Right forelimb (tissue), 1 donor: ENCODE data around the gene SPTBN4.
"Not testable (repeated sequence)": the region's sequence is repeated elsewhere in the genome, so short reads cannot be mapped to it uniquely, and the experiment has no call there.

ENCODE experiments used
- DNase-seq: peaks from one replicate; pipeline ENCODE4 v3.0.0-alpha.2; 2018

Gene SPTBN4

DNA sequence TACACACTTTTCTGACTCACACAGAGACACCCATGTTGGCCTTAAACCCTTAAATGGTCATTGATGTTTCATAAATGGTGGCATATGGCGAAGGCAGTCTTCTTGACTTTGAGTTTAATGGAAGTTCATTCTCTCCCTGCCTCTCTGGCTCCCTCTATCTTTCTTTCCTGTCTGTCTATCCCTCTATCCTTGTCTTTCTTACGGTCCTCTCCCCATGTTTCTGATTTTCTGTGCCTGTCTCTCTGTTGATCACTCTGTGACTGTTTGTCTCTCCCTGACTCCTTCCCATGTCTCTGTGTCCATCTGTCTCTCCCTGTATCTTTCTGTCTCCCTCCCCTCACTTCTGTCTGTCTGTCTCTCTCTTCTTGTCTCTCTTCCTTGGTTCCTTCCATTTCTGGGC lies 66.7 kb downstream of the SPTBN4 start:
- DNase-seq, result no peak

DNA sequence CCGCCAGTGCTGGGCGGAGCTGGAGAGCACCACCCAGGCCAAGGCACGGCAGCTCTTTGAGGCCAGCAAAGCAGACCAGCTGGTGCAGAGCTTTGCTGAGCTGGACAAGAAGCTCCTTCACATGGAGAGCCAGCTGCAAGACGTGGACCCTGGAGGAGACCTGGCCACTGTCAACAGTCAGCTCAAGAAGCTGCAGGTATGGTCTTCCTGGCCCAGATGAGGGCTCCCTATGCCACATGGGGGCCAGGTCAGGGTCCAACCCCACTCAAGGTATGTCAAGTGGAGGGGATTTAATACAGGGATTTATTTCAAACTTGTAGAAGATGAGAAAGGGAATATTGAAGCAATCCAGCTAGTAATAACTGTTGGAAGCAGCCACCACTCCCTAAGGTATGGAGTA lies 67.3 kb downstream of the SPTBN4 start:
- no peak for DNase-seq

DNA sequence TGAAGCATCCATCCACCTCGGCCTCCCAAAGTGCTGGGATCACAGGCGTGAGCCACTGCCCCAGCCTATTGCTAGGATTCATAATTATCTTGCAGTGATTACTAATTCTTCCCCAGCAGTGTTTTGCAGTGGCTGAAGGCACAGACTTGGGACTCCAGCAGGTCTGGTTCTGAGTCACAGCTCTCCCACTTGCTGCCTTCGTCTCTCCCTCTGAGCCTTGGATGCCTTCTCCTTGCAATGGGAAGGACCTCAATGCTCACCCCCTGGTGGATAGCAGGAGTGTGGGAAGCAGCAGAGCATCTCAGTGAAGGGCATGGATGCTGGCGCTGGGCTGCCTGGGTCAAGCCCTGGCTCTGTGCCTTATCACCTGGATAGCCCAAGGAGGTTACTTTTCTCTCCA lies 72.3 kb downstream of the SPTBN4 start:
- no peak for DNase-seq

DNA sequence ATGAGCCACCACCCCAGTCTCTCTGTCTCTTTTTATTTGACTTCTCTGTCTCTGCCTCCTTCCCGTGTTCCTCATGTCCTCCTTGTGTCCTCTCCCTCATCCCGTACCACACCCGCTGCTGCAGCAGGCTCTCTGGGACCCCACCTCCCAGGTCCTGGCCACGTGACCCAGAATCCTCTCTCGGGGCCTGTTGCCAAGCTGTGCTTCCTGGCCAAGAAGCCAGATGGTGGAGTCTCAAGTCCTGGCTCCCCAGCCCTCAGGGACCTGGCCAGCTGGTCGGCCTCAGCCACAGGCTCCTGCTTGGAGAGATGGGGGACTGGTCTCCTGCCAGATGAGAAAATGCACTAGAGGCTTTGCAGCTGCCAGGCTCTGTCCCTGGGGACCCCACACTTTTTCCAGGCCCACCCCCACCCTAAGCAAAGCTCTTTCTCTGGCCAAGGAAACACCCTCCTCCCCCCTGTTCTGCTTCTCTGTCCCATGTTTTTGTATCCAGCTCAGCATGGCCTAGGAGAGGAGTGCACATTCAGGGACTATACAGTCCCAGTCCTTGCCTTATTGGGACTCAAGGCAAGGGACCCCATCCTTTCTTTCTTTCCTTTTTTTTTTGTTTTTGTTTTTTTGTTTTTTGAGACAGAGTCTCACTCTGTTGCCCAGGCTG lies 75.5 kb downstream of the SPTBN4 start:
- no peak for DNase-seq

DNA sequence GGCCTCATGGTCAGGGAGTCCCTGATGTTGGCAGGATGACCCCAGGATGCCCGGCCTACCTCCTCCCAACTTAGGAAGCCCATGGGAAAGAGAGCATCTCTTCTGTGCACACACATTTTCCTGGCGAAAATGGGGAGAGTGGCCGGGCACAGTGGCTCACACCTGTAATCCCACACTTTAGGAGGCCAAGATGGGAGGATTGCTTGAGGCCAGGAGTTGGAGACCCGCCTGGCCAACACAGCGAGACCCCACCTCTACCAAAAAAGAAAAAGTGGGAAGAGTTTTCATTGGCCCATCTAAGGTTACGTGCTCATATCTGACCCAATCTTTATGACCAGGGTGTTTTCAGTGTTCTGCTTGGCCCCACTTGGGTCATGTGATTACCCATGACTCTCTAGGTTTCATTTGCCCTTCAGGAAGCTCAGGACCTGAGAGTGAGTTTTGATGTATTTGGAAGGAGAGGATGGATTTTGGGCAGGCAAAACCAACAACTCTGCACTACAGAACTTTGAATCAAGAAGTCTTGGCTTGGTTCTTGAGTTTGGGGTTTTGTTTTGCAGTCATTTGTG lies 76.3 kb downstream of the SPTBN4 start:
- no peak for DNase-seq

DNA sequence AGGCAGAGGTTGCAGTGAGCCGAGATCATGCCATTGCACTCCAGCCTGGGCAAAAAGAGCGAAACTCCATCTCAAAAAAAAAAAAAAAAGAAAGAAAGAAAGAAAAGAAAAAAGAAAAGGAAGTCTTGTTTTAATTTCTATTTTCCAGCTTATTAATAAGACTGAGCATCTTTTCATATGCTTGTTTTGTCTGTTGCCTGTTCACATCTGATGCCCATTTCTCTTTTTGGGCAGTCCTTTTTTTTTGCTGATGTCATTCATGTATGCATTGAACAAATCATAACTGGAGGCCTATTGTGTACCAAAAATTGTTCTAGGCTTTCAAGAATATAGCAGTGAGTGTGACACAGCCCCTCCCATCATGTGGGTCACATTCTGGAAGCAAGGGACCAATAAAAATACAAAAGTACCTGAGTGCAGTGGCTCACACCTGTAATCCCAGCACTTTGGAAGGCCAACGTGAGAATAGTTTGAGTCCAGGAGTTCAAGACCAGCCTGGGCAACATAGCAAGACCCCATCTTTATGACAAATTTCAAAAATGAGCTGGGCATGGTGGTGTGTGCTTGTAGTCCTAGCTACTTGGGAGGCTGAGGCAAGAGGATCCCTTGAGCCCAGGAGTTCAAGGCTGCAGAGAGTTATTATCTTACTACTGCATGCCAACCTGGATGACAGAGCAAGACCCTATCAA lies 79.5 kb downstream of the SPTBN4 start:
- not testable (repeated sequence) for DNase-seq

DNA sequence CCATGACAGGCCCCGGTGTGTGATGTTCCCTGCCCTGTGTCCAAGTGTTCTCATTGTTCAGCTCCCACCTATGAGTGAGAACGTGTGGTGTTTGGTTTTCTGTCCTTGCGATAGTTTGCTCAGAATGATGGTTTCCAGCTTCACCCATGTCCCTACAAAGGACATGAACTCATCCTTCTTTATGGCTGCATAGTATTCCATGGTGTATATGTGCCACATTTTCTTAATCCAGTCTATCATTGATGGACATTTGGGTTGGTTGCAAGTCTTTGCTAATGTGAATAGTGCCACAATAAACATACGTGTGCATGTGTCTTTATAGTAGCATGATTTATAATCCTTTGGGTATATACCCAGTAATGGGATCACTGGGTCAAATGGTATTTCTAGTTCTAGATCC lies 80.4 kb downstream of the SPTBN4 start:
- DNase-seq, result not testable (repeated sequence)

DNA sequence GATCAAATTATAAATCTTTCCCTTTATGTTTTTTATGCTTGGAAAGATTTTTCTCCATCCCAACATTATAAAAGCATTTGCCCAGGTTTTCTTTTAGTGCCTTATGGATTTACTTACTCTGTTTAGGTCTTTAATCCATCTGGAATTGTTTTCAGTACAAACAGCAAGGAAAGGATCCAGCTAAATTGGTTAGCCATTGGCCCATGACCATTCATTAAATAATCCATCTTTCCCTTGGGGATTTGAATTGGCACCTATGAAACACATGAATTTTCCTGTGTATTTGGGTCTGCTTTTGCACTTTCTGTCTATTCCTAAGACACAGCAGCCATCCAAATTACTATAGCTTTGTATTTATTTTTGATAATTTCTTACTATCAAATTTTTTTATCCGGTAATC lies 81.0 kb downstream of the SPTBN4 start:
- no peak for DNase-seq

DNA sequence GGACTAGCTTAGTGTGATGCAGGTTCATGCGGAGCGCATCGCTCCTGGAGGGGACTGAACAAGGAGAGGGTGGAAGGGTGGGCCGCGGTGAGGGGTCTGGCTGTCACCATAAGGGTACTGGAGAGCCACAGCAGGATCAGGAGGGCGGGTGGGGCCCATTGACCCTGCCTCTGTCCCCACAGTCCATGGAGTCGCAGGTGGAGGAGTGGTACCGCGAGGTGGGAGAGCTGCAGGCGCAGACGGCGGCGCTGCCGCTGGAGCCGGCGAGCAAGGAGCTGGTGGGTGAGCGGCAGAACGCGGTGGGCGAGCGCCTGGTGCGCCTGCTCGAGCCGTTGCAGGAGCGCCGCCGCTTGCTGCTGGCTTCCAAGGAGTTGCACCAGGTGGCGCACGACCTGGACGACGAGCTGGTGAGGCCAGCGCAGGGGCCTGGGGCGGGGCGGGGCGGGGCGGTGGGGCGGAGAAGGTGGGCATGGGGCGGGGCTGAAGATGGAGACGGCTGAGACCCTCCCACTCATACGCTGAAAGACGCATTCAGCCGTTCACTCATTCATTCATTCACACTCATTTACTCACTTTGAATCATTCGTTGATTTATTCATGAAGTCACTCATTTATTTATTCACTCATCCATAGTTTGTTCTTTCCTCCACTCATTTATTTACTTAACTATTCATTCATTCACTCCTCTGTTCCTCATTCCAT lies 82.4 kb downstream of the SPTBN4 start:
- DNase-seq, result peak; percentile 75

DNA sequence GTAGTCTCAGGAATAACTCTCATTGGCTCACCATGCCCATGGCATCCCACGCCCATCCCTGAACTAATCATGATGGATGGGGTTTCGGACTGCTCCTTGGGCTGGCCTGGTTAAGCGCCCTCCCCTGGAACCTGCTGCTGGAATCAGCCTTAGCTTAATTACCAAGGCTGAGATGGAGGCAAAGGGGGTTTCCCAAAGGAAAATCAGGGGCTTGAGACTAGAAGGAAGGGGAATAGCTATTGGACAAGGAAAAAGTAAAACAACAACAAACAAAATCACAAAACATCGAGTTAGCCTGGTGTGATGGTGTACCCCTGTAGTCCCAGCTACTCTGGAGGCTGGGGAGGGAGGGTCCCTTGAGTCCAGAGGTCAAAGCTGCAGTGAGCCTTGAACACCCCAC lies 84.2 kb downstream of the SPTBN4 start:
- DNase-seq, result no peak

DNA sequence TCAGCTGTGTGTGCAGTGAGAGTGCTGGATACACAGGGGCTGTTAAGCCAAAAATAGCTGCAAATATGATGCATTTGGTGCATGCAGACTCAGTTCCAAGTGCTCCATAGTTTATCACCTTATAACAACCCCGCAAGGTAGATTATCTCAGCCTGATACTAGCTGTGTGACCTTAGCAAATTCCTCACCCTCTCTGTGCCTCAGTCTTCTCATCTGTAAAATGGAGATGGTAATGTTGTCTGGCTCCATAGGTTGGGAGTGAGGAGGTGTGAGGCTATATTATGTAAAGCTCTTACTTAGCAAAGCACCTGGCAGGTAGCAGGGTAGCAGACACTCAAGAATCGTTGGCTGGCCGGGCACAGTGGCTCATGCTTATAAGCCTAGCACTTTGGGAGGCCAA lies 86.0 kb downstream of the SPTBN4 start:
- DNase-seq, result no peak

DNA sequence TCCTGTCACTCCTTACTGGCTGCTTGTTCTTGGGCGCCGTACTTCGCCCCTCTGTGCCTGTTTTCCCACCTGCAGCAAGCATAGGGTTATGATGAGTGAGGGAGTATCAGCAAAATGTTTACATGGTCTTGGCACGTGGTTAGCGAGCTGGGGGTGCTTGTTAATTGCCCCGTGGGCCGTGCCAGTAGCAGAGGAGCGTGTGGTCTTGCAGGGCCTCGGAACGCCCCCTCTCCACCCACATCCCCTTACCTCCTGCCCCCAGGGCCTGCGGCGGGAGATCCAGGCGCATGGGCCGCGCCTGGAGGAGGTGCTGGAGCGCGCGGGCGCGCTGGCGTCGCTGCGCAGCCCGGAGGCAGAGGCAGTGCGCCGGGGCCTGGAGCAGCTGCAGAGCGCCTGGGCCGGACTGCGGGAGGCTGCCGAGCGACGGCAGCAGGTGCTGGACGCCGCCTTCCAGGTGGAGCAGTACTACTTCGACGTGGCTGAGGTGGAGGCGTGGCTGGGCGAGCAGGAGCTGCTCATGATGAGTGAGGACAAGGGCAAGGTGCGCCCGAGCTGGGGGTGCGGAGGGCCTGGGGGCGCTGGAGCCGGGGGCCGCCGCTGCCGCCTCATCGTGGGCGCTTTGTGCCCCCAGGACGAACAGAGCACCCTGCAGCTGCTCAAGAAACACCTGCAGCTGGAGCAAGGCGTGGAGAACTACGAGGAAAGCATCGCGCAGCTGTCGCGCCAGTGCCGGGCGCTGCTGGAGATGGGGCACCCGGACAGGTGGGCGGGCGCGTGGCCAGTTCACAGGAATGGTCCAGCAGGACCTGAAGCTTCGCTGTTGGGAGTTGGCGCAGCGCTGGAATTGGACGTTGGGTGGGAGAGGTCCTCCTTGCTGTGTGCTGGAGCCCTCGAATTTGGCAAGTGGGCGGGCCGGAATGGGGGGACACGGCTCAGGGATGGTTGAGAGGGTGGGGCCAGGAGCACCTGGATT lies 87.4 kb downstream of the SPTBN4 start:
- DNase-seq, result no peak

DNA sequence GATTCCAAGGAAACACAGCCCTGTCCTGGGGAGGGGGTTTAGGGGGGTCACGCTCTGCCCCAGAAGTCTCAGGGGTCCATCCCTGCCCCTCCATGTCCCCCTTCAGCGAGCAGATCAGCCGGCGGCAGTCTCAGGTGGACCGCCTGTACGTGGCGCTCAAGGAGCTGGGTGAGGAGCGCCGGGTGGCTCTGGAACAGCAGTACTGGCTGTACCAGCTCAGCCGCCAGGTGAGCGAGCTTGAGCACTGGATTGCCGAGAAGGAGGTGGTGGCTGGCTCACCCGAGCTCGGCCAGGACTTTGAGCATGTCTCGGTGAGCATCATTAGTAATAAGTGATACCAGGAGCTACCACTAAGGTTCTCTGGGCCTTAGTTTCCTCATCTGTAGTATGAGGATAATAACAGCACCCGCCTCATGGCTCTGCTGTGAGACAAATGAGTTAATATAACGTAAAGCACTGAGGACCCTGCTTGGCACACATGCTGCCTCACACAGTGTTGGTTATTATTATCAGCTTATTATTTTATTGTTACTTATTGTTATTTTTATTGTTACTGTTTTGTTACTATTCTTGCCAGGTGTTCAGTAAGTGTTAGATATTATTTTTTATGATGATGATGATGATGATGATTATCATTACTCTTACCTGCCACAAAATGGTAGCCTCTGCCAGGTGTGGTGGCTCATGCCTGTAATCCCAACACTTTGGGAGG lies 89.3 kb downstream of the SPTBN4 start:
- DNase-seq, result no peak

DNA sequence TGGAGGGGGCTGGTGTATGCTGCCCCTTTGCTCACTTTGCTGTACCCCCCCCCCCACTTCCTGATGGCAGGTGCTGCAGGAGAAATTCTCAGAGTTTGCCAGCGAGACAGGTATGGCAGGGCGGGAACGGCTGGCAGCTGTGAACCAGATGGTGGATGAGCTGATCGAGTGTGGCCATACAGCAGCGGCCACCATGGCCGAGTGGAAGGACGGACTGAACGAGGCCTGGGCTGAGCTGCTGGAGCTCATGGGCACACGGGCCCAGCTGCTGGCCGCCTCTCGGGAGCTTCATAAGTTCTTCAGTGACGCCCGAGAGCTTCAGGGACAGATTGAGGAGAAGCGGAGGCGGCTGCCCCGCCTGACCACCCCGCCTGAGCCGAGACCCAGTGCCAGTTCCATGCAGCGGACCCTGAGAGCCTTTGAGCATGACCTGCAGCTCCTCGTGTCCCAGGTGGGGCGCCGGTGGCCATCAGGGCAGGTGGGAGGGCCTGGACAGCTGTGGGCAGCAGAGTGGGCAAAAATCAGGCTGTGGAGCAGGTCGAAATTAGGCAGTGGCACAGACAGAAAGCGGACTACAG lies 90.2 kb downstream of the SPTBN4 start:
- no peak for DNase-seq

DNA sequence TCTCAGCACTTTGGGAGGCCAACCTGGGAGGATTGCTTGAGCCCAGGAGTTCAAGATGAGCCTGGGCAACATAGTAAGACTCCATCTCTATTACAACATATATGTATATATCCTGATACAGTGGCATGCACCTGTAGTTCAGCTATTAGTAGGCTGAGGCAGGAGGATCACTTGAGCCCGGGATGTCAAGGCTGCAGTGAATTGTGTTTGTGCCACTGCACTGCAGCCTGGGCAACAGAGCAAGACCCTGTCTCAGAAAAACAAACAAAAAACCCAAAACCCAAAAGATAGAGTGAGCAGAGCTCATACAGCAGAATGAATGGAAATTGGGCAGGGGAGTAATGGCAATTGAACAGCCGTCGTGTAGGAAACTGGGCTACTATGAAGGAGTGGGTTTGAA lies 92.6 kb downstream of the SPTBN4 start:
- no peak for DNase-seq

DNA sequence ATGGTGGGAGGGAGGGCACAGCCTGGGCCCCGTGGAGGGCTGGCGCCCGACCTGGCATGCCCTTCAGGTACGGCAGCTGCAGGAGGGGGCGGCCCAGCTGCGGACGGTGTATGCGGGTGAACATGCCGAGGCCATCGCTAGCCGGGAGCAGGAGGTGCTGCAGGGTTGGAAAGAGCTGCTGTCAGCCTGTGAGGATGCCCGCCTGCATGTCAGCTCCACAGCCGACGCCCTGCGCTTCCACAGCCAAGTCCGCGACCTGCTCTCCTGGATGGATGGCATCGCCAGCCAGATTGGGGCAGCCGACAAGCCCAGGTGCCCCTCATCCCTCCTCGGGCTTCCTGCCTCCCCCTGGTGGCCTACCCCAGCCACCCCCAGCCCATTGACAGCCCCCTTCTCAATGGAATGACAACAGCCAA lies 93.3 kb downstream of the SPTBN4 start:
- no peak for DNase-seq

DNA sequence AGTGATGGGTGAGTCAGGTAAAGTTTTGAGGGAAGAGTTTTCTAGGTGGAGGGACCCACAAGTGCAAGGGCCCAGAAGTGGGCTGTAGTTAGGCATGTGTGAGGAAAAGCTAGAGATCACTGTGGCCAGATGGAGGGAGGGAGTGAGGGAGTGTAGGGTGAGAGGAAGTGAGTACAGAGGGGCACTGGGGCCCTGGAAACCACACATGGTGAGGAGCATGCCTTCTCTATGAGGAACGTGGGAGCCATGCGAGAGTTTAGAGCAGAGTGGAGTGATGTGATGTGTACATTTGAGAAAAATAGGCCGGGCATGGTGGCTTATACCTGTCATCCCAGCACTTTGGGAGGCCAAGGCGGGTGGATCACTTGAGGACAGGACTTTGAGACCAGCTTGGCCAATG lies 95.1 kb downstream of the SPTBN4 start:
- no peak for DNase-seq

DNA sequence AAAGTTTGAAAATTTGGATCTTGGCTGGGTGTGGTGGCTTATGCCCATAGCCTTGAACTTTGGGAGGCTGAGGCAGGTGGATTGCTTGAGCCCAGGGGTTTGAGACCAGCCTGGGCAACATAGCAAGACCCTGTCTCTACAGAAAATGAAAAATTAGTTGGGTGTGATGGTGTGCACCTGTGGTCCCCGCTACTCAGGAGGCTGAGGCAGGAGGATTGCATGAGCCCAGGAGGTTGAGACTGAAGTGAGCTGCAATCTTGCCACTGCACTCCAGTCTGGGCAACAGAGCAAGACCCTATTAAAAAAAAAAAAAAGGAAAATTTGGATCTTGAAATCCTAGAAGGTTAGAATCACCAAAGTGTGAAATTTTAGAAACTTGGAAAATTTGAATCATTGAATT lies 97.7 kb downstream of the SPTBN4 start:
- DNase-seq, result not testable (repeated sequence)

DNA sequence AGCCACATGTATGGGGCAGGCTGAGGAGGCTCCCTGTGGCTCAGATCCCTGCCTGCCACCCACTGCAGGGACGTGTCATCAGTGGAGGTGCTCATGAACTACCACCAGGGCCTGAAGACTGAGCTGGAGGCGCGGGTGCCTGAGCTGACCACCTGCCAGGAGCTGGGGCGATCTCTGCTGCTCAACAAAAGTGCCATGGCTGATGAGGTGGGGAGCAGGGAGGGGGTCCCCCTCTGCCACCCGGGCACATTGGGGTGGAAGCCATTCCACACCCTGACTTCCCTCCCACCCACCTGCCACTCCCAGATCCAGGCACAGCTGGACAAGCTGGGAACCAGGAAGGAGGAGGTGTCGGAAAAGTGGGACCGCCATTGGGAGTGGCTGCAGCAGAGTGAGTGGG lies 98.6 kb downstream of the SPTBN4 start:
- DNase-seq, result no peak

DNA sequence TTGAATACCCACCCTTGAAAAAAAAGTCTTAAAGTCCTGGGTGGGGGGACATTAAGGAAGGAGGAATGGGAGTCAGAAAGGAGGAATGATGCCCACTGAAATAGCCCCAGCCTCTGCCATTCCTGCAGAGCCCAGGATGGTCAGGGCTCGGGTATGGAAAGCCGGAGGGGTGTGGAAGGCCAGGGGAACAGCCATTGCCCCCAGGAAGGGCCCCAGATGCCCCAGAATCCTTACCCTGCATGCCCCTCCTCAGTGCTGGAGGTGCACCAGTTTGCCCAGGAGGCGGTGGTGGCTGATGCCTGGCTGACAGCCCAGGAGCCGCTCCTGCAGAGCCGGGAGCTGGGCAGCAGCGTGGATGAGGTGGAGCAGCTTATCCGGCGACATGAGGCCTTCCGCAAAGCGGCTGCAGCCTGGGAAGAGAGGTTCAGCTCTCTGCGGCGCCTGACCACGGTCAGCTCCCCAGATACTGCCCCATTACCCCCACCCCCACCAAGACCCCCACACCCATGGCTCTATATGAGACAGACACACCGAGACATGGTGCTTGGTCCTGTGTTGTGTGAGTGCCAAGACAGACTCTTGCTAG lies 99.2 kb downstream of the SPTBN4 start:
- no peak for DNase-seq

DNA sequence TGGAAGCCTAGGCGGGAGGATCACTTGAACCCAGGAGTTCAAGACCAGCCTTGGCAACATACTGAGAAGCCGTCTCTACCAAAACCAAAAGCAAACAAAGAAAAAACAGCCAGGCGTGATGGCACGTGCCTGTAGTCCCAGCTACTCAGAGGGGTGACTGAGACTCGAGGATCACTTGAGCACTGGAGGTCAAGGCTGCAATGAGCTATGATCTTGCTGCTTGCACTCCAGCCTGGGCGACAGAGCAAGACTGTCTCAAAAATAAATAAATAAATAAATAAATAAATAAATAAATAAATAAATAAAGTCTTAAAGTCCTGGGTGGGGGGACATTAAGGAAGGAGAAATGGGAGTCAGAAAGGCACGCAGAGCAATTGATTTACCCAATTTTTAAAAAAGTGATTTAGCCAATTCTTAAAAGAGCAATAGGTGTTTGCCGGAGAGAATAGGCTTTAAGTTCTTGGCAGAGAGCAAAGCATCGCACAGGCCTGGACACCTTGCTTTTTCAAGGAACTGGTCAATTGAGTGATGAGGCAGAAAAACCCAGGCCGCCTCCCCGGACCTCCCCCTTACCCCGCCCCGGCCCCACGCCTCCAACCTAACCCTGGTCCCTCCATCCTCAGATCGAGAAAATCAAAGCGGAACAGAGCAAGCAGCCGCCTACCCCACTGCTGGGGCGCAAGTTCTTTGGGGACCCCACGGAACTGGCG lies 100.4 kb downstream of the SPTBN4 start:
- DNase-seq, result no peak
